Fibroblast of gingiva (primary cell): ENCODE results near the gene PTPRT.

Experiments
- DNase-seq: peaks from one replicate; pipeline ENCODE4 v3.0.0-alpha.2; 2011; ENCODE audit warnings: low read depth

The PTPRT gene

DNA sequence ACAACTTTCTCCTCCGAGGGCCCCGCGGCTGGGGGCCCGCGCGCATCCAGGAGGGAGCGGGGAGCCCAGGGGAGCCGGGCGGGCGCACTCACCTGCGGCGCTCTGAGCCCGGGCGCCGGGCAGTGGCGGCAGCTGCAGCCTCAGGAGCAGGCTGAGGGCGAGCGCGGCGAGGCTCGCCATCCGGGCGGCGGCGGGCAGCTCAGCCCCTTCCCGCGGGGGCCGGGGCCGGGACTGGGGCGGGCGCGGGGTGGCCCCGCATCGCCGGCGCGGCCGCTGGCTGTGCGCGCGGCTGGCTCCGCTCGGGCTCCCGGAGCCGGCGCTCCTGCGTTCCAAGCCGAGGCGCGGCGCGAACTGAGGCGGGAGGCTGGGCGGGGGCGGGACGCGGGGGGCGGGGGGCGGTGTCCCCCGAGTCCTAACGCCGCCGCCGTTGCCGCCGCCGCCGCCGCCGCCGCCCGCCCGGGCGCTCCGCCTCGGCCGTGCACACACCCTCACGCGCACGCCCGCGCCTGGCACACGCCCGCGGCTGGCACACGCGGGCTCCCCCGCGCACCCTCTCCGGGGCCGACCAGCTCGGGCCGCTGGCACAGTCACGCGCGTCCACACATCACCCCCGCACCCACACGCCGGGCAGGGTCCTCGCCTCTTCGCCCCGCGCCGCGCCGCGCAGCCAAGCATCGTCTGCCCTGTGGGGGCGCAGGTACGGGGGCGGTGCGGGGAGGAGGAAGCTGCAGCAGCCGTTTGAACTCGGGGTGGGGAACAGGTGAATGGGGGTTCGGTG lies at the start of gene PTPRT:
PTPRT (minus strand) TSS at position 353 of the 778 bp plus-strand sequence; CDS start at position 180, 173 bp downstream.
- no peak for DNase-seq

DNA sequence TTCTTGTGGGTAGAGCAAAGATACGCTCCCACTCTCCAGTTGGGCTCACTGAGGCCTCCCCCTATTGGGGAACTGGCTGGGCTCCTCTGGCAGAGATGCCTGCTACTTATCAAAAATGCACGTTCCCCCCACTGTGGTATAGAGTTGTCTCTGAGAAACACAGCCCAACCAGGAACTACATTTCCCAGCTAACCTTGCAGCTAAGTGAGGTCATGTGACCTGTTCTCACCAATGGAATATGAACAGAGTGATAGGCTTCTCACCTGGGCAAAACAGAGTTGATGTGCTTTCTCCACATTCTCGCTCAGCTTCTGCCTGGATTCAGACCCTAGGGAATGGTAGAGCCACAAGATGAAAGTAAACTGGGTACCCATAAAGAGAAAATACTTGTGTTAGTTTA lies 49.1 kb upstream of the PTPRT start:
- DNase-seq, result no peak

DNA sequence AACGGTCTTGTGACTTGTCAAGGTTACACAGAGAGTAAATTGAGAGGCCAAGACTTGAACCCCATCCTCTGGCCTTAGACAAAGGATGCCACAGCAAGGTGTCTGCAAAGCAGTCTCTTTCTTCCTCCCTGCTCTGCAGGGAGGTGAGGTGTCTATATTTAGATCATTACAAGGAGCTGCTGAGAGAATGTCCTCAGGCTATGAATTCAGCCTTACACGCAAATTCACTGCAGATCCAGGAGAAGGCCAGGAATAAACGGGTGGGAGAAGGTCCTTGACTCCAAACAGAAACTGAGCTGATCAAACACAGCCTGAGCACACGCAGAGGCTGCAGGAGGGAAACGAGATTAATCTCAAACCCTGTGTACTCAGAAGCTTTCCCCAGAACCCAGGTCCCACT lies 48.6 kb upstream of the PTPRT start:
- no peak for DNase-seq

DNA sequence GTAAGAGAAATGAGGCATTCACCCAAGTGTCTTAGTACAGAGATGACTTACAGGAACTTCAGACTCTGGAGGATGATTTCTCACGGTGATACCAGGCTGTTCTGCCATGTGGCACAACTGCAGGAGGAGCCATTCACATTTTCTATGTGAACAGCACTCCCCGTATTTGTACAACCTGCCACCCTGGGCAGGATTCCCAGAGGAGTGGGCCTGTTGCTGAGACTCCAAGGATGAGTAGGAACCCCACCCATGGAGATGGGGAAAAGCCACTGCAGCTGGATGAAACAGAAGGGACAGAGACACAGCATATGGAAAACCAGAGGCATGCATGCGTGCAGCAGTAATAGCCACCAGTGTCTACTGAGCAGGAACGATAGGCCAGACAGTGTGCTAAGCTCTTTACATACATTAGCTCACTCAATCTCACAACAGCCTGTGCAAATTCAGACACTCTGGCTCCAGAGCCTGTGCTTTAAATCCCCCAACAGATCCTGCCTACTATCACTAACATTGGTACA lies 48.0 kb upstream of the PTPRT start:
- DNase-seq, result no peak

DNA sequence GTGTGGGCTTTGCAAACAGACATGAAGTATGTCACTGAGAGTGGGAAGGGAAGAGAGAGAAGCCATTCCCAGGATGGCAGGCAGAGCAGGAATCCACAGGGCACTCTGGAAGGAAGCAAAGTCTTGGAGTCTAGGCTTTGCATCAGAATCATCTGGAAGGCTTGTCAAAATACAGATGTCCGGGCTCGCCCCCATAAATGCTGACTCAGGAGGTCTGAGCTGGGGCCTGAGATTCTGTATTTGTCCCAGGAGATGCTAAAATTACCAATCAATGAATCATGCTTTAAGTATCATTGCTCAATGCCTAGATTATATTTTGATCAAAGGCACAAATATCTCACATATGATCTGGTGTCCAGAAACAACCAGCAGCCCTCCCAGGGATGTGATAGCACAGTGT lies 46.3 kb upstream of the PTPRT start:
- DNase-seq, result no peak

DNA sequence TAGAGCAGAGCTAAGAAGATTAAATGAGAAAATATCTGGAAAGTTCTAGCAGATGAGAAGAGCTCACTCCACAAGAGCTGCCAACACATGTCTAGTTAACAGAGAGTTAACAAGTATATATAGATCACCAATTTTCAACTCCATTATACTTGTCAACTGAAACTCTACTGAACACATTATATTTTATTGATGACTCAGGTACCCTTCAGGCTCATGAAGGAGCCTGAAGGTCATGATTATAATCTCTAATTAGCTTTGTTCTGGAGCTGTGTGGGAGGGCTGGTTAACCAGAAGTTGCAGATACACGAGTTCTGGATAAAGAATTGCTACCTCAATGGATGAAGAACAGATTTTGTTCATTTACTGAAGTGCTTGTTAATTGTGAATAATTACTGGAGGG lies 42.1 kb upstream of the PTPRT start:
- DNase-seq, result no peak

DNA sequence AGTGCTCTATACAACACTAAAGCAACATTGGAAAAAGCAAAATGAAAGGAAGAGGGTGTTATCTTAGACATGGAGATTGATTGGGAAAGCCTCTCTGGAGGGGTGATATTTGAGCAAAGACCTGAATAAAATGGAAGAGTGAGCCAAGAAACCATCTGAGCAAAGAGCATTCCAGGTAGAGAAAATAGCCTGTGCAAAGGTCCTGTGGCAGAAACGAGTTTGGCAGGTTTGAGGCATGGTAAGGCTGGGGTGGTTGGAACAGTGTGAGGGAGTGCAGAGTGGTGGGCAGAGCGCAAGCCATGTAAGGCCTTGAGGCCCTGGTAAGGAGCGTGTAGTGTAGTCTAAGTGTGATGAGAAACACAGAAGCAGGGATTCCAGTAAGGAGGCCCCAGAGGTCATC lies 40.0 kb upstream of the PTPRT start:
- DNase-seq, result no peak

DNA sequence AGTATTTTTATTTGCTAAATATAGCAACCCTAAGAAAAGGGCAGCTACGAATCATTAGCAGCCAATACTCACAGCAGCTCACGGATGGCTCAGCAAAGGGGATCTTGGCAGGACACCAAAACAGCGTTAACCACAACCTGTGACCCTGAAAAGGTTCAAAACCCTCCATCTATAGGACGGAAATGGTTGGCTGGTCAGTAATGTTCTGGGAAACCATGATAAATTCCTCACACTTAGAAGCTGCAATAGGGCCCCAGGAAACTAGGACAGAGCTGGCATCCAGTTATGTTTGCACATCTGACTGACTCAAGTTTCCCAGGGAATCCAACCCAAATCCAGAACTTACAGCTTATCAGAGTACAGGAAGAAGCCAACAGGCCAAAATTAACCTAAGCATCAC lies 30.9 kb upstream of the PTPRT start:
- no peak for DNase-seq

DNA sequence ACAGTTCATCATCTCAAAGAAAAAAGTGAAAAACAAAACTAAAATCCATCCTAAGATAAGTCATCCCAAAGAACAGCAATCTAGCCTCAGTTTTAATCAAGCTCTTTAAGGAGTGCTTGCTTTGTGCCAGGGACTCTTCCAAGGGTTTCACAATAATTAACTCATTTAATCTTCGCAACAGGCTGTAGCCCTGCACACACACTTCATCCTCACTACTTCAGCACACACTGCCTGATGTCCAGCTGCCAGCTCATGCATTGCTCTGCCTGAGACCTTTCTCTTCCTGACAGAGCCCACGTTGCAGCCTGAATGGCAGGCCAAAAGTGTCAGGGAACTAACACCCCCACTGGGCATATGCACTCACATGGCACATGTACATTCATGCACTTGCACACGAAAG lies 21.2 kb upstream of the PTPRT start:
- DNase-seq, result no peak

DNA sequence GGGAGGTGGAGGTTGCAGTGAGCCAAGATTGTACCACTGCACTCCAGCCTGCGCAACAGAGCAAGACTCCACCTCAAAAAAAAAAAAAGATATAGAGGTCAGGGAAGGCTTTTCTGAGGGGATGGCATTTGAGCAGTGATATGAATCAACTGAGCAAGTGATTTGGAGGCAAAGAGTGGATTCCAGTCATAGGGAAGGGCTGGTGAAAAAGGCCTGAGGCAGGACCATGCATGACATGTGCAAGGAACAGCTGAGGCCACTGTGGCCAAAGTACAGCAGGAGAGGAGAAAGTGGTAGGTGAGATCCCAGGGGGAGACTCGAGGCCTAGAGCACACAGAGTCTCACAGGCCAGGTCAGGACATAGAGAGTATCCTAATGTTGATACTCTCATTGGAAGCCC lies 20.1 kb upstream of the PTPRT start:
- DNase-seq, result no peak

DNA sequence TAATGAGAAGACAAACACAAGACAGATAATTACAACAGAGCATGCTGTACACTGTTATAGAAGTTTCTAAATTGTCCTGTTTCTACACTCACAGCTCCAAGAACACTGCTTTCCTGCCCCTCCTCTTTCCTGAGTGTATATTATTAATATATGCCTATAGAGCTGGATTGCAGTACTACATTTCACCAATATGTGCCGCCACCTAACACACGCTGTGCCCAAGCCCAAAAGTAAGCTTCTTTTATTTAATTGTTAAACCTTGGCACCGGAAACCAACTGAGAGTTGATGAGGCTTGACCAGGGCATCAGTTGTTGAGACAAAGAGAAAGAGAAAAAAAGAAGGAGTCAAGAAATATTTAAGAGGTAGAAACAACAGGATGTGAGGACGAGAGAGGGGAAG lies 16.0 kb upstream of the PTPRT start:
- DNase-seq, result no peak

DNA sequence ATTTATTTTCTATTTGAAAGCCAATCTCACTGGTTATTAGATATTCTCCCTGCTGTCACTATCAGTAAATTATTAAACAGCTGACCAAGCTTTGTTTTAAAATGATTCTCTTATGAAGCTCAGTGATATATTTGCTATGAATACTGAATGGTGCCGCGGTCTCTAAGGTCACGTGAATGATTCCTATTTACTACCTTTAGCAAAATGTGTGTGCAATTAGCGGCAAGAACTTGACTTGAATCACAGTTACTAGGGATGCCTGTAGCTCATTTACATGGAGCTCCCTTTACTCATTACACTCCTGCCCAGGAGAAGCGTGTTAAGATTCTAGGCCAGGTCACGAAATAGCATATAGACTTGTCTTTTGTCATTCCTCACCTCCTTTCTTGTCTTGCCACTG lies 12.4 kb upstream of the PTPRT start:
- DNase-seq, result no peak

DNA sequence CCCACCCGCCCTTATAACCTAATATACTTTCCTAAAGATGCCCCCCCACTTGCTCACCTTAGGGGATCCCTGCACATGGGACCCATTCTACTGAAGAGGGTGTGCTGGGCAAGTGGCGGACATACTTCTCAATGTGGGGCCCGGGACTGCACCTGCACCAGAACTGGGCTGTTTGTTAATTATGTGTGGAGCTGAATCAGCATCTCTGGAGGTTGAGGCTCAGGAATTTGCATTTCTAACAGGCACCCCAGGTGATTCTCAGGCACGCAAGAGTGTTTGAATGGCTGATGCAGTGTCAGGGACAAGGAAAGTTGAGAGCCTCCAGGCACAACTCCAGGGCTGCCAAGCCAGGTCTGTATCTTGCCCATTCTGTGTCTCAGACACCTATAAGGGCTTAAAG lies 8.9 kb upstream of the PTPRT start:
- no peak for DNase-seq

DNA sequence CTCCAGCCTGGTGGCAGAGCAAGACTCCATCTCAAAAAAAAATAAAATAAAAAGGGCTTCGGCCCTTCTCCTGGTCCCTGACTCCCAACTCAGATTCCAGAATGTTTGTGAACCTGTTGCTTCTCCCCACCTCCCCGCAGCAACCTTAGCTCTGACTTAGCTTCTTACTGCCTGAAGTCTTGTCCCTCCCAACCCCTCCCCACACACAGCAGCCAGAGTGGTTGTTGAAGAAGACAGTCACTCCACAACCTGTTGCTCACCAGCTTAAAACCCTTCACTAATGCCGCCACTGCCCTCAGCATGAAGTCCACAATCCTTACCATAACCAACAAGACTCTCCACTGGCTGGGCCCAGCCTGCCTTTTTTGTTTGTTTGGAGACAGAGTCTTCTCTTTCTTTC lies 6.5 kb upstream of the PTPRT start:
- DNase-seq, result no peak

DNA sequence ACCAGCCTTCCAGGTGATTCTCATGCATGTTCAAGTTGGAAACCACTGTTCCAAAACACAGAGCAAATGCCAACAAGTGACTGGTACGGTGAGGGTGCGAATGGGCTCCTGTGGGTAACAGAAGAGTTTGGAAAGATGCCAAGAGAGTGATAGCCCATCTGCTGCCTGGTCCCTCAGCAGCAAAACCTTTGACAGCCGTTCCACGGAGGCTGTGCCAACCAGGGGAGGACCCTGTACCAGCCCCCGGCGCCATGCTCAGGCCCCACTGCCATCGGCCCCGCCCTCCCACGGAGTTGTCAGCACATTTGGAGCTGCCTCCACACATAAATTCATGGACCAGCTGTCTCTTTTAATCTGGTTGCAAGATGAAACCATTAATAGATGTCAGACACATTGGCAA lies 4.4 kb upstream of the PTPRT start:
- no peak for DNase-seq

DNA sequence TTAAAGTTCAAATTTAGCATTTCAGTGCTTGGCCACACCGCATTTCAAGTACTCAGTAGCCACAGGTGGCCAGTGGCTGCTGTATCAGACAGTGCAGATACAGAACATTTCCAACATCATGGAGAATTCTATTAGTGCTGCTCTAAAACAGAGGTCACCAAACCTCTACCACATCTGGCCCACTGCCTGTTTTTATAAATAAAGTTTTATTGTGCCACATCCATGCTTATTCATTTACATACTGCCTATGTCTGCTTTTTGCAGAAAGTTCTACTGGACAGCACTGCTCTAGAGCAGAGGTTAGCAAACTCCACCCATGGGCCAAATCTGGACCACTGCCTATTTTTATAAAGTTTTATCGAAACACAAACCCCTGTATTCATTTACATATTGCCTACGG lies 3.7 kb upstream of the PTPRT start:
- no peak for DNase-seq

DNA sequence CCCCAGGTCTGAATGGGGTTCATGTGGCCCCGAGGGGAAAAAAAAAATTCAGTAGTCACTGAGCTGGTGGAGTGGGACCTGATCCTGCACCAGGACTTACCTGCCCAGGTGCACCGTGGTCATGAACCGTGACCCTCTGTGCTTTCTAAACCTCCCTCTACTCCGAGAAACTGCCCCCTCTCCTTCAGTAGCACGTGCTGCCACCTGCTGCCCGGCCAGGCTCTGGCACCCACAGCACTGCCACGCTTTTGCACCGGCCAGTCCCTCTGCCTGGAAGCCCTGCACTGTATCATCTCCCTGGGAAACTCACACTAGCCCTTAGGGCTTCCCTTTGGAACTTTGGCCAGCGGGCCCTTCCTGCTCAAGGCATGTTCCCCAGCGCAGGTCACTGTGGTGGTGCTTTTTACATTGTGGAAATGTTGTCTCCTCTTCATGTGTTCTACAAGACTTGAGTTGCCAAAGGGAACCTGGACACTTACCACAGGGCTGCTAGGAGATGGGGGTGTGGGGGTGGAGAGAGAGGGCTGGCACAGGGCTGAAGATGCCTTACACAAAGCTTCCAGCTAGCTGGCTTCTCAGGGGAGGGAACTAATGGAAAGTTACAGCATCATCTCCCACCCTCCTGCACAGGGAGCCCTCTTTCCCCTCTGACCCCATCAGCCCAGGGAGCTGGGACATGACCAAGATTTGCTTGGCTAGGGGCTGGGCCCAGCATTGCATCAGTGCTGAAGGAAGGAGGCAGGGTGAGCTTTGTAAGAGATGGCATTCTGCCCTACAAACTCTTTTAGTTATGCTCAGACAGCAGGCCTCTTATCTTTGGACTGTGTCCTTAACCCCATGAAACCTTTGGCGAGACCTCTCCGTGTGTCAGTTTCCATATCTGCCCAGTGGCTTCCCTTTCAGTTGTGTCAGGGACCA lies 2.5 kb upstream of the PTPRT start:
- no peak for DNase-seq

DNA sequence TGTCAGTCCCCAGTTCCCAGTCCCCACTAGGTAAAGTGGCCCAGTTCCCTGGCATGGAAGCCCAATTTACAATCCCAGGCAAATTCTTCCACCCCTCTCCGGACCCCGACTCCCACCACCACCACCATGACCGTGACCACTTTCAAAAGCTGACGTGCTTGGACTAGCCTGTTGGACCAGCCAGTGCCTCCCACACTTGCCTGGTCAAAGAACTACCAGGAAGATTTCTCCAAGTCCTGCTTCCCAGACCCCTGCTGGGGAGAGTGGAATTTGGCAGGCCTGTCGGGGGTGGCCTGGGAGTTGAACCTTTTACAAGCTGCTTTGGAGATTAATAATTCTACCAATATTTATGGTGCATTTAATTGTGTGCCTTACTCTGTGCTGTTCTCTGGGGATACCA lies 1.4 kb upstream of the PTPRT start:
- DNase-seq, result no peak

DNA sequence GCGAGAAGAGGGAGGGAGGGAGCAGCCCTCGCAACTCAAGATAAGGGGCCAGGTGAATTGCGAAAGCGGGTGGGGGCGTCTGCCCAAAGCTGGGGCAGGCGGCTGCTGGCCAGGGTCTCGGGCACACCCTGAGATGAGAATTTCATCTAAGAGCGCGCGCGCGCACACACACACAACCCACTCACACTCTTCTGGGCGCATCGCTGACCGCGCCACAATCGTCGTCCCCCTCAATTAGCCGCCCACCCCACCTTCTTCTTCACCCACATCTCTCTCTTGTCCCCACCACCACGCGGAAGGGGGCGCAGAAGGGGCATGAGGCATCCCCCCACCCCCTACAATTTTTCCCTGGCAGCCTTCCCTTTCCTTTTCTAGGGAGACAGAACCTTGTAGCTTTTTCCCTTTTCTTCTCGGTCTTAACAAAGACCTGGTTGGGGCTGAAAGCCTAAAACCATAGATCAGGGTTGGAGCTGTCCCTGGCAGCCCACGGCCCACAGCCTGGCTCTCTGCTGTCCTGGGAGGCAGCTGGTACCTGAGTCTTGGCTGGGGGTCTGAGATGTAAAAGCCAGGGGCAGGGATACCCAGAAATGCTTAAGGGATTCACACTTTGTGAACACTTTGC lies 737 bp upstream of the PTPRT start:
- no peak for DNase-seq

DNA sequence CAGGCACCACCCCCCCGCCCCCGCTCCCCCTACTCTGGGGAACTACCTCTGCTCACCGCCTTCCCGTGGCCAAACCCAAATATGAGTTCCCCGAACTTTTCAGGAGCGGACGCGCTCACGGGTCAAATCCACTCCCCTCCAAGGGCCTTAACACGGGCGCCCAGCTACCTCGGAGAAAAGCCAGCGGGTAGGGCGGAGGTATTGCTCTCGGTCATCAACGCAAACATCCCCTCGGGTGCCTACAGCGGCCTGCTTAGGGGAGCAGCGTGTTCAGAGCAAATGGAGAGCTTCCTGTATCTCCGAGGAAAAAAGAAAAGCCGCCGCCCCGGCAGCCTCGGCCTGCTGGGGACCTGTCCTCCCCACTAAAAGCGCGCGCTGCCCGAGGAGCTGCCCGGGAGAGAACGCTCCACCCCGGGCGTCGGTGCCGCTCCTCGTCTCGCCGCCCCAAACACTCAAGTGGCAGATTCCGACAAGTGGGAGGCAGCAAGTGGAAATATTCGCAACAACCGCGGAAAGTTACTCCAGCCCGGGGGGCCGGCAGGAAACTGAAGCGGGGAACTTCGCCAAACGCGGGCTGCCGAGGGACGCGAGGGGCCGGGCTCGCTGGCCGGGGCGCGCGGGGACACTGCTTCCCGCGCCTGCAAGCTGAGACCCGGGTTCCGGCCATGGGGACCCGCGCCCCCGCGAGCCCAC lies 699 bp downstream of the PTPRT start:
- no peak for DNase-seq

DNA sequence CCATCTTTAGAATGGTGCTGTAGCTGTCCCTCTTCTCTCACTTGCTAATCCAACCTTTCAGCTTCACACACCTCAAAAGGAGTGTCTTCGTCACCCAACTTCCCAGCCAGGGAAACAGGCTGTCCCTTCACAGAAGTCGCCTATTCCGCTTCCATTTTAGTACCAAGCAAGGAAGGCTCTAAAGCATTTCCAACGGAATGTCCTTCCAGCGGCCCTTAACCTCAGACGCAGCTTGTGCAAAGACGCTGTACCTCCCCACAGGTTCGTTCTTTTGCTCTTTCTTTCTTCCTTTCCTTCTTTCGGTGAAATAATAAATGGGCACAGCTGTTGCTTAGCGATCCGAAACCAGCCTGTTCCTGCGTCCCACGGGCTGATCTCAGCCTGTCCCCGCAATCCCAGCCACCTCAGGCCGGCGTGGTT lies 1.5 kb downstream of the PTPRT start:
- no peak for DNase-seq
